Measurements from ENCODE around the gene PRKN. TPM values are rescaled to one million over a fixed set of nuclear protein-coding genes. Genes with fewer than 3 reads are reported as not detected.

The PRKN gene
- total RNA-seq, 1 experiment from 2014 or later: 1.2 TPM

GRCh38 chr6:161489626-161490306 lies 1237.8 kb downstream of the PRKN start:
- no peaks in the 10 kb centered on the region for H3K27me3 ChIP-seq (replicated peaks; ENCODE audit: insufficient read depth, low read depth, low read length, poor library complexity)
- no peak overlapping the region for H3K4me3 ChIP-seq (ENCODE audit: low read depth, low read length, poor library complexity, severe bottlenecking)
- intact Hi-C loops (cut with micrococcal nuclease; ENCODE audit: unreplicated experiment): no loop called here
- no TSS peak for BruUV-seq (replicated peaks)
- DNase-seq (ENCODE audit: low spot score): no peak
- H3K36me3 ChIP-seq (ENCODE audit: insufficient read depth, low read length, poor library complexity, severe bottlenecking): no peaks in the 10 kb centered on the region
- POLR2A ChIA-PET (ENCODE audit: low non-redundant PET): no interaction called here
- TF ChIP-seq CTCF (conservative IDR thresholded peaks at IDR 0.05; ENCODE audit: low read depth, low read length) (no peak), EZH2 (IDR thresholded peaks at IDR 0.05; ENCODE audit: borderline replicate concordance, low read depth, low read length, poor library complexity, severe bottlenecking) (no peak)
- H3K4me1 ChIP-seq (ENCODE audit: insufficient read depth, low read length, poor library complexity, severe bottlenecking): no peaks in the 10 kb centered on the region
- H3K27ac ChIP-seq (ENCODE audit: low read depth, low read length, poor library complexity, severe bottlenecking): no peak overlapping the region
- CTCF ChIA-PET: no interaction called here
- no peaks in the 10 kb centered on the region for H3K9me3 ChIP-seq (ENCODE audit: low read depth, low read length, poor library complexity, severe bottlenecking)

- DNase-seq (ENCODE audit: low spot score): no peak
- ChIA-PET POLR2A (ENCODE audit: low non-redundant PET) (no interaction called here), CTCF (no interaction called here)
- Histone ChIP-seq H3K9me3 (ENCODE audit: low read depth, low read length, poor library complexity, severe bottlenecking) (no peaks in the 10 kb centered on the region), H3K27ac (ENCODE audit: low read depth, low read length, poor library complexity, severe bottlenecking) (no peak overlapping the region), H3K4me1 (ENCODE audit: insufficient read depth, low read length, poor library complexity, severe bottlenecking) (no peaks in the 10 kb centered on the region), H3K4me3 (ENCODE audit: low read depth, low read length, poor library complexity, severe bottlenecking) (no peak overlapping the region), H3K36me3 (ENCODE audit: insufficient read depth, low read length, poor library complexity, severe bottlenecking) (no peaks in the 10 kb centered on the region), H3K27me3 (replicated peaks; ENCODE audit: insufficient read depth, low read depth, low read length, poor library complexity) (no peaks in the 10 kb centered on the region)
- BruUV-seq (replicated peaks): no TSS peak
- intact Hi-C loops (cut with micrococcal nuclease; ENCODE audit: unreplicated experiment): no loop called here
- TF ChIP-seq EZH2 (IDR thresholded peaks at IDR 0.05; ENCODE audit: borderline replicate concordance, low read depth, low read length, poor library complexity, severe bottlenecking) (no peak), CTCF (conservative IDR thresholded peaks at IDR 0.05; ENCODE audit: low read depth, low read length) (no peak)
Observed at GRCh38 chr6:161487694-161488093, 1239.9 kb downstream of the PRKN start.

GRCh38 chr6:161487217-161487531 lies 1240.4 kb downstream of the PRKN start:
- H3K27ac ChIP-seq (ENCODE audit: low read depth, low read length, poor library complexity, severe bottlenecking): no peak overlapping the region
- H3K4me1 ChIP-seq (ENCODE audit: insufficient read depth, low read length, poor library complexity, severe bottlenecking): no peaks in the 10 kb centered on the region
- ChIA-PET CTCF (no interaction called here), POLR2A (ENCODE audit: low non-redundant PET) (no interaction called here)
- DNase-seq (ENCODE audit: low spot score): no peak
- no peak overlapping the region for H3K4me3 ChIP-seq (ENCODE audit: low read depth, low read length, poor library complexity, severe bottlenecking)
- intact Hi-C loops (cut with micrococcal nuclease; ENCODE audit: unreplicated experiment): no loop called here
- TF ChIP-seq CTCF (conservative IDR thresholded peaks at IDR 0.05; ENCODE audit: low read depth, low read length): no peak
- no peak for TF ChIP-seq EZH2 (IDR thresholded peaks at IDR 0.05; ENCODE audit: borderline replicate concordance, low read depth, low read length, poor library complexity, severe bottlenecking)
- no peaks in the 10 kb centered on the region for H3K27me3 ChIP-seq (replicated peaks; ENCODE audit: insufficient read depth, low read depth, low read length, poor library complexity)
- H3K36me3 ChIP-seq (ENCODE audit: insufficient read depth, low read length, poor library complexity, severe bottlenecking): no peaks in the 10 kb centered on the region
- no TSS peak for BruUV-seq (replicated peaks)
- H3K9me3 ChIP-seq (ENCODE audit: low read depth, low read length, poor library complexity, severe bottlenecking): no peaks in the 10 kb centered on the region

All from A673 (cell line).